ENCODE results near the gene HERC5.

- TF ChIP-seq CTCF (conservative IDR thresholded peaks at IDR 0.05), result no peak
- no peak for TF ChIP-seq EZH2 (IDR thresholded peaks at IDR 0.05; ENCODE audit: low read depth)
These were observed 45.3 kb upstream of the HERC5 start for GRCh38 chr4:88411491-88412096.
